K562 (cell line): ENCODE results near the gene MRPL41. TPM values are rescaled to one million over a fixed set of nuclear protein-coding genes. Genes with fewer than 3 reads are reported as not detected.
"Not testable (repeated sequence)": the region's sequence is repeated elsewhere in the genome, so short reads cannot be mapped to it uniquely, and the experiment has no call there.

ENCODE experiments used
- ATAC-seq: fragments of 200-7000 bp; cut with Tn5 transposase; 3 replicates; pipeline ENCODE4 v1.9.1; 2020; ENCODE audit warnings: moderate library complexity
- BruUV-seq: library from RNA; stranded (reverse); fragments of 400-500 nt; replicated peaks from 2 replicates; lab custom pipeline; 2021; lab: Mats Ljungman, UMichigan
- CTCF ChIA-PET: fragments of 300-600 bp; formaldehyde crosslinking; extraction: SDS; loops from one replicate; lab custom pipeline; 2021; ENCODE audit warnings: low intra/inter-chr PET ratio; lab: Yijun Ruan, JAX
- POLR2A ChIA-PET: fragments of 300-600, 350-650 bp; sonication (Branson Sonifier 250); formaldehyde crosslinking; extraction: SDS; loops from one replicate; lab custom pipeline; 2021; ENCODE audit warnings: antibody characterized with exemption, inconsistent platforms; lab: Yijun Ruan, JAX
- DNase-seq, 4 experiments: peaks; one replicate each; pipeline versions ENCODE4 v3.0.0 to v3.0.0-alpha.2; 2011 to 2018; ENCODE audit warnings: low spot score in 3 of 4, mixed read lengths in 3 of 4; ENCODE audit errors: extremely low read depth in 1 of 4
- FAIRE-seq: peaks from 2 replicates; lab custom pipeline; 2011; peaks lifted over from hg19 to GRCh38; lab: Jason Lieb, UNC
- H2AFZ ChIP-seq: 2 replicates; pipeline ENCODE4 v1.6.0; 2011; ENCODE audit warnings: low read depth, low read length, control low read depth, inconsistent platforms
- H3K27ac ChIP-seq: fragments of 200-600 bp; 3 replicates; pipeline ENCODE4 v1.8.0; 2011; ENCODE audit warnings: low read depth, mild to moderate bottlenecking, control low read depth, inconsistent platforms, low read length, moderate library complexity, mixed read lengths; ENCODE audit errors: extremely low read depth
- H3K27me3 ChIP-seq, 2 experiments: fragments of 300-600 bp in 1 of 2; 2 replicates in 1 of 2; 3 replicates in 1 of 2; pipeline versions ENCODE4 v1.6.0 to v1.8.0; 2011; ENCODE audit warnings: inconsistent platforms in 2 of 2, low read length in 2 of 2, mild to moderate bottlenecking in 1 of 2, mixed read lengths in 1 of 2, moderate library complexity in 1 of 2; ENCODE audit not compliant: control insufficient read depth in 2 of 2, insufficient read depth in 2 of 2
- H3K36me3 ChIP-seq: fragments of 300-600 bp; 3 replicates; pipeline ENCODE4 v1.8.0; 2011; ENCODE audit warnings: mild to moderate bottlenecking, low read length, inconsistent platforms; ENCODE audit not compliant: control insufficient read depth, insufficient read depth
- H3K4me1 ChIP-seq, 2 experiments: fragments of 200-600 bp in 1 of 2; replicated peaks in 1 of 2; 2 replicates in 1 of 2; 3 replicates in 1 of 2; pipeline versions ENCODE4 v1.5.1 to v1.8.0; 2011; ENCODE audit warnings: inconsistent platforms in 2 of 2, low read length in 2 of 2, mild to moderate bottlenecking in 1 of 2, mixed read lengths in 1 of 2, moderate library complexity in 1 of 2; ENCODE audit not compliant: control insufficient read depth in 2 of 2, insufficient read depth in 2 of 2
- H3K4me2 ChIP-seq: 2 replicates; pipeline ENCODE4 v1.6.1; 2011; ENCODE audit warnings: low read length, control low read depth, inconsistent platforms, mixed read lengths; ENCODE audit not compliant: insufficient read depth
- H3K4me3 ChIP-seq: fragments of 200-600 bp; sonication (generic), shearing (Covaris generic); 2 replicates; pipeline ENCODE4 v1.5.1; 2016; ENCODE audit warnings: control low read depth, inconsistent platforms
- H3K79me2 ChIP-seq: fragments of 200-600 bp; 3 replicates; pipeline ENCODE4 v1.8.0; 2011; ENCODE audit warnings: low read length, inconsistent platforms; ENCODE audit not compliant: control insufficient read depth, insufficient read depth
- H3K9ac ChIP-seq, 2 experiments: 2 replicates each; pipeline versions ENCODE4 v1.6.0 to v1.6.1; 2011; ENCODE audit warnings: low read depth in 2 of 2, low read length in 2 of 2, control low read depth in 1 of 2, inconsistent platforms in 1 of 2, mild to moderate bottlenecking in 1 of 2, mixed read lengths in 1 of 2; ENCODE audit not compliant: insufficient read depth in 1 of 2
- H3K9me1 ChIP-seq: one replicate; pipeline ENCODE4 v1.6.0; 2011; ENCODE audit warnings: inconsistent platforms, mild to moderate bottlenecking, low read length, moderate library complexity; ENCODE audit not compliant: control insufficient read depth, insufficient read depth
- H3K9me3 ChIP-seq: replicated peaks from 2 replicates; pipeline ENCODE4 v1.5.1; 2011; ENCODE audit warnings: low read depth, low read length, inconsistent platforms; ENCODE audit not compliant: control insufficient read depth, insufficient read depth
- H4K20me1 ChIP-seq: replicated peaks from 2 replicates; pipeline ENCODE4 v1.6.1; 2011; ENCODE audit warnings: low read length, inconsistent platforms, mixed read lengths; ENCODE audit not compliant: control insufficient read depth, insufficient read depth
- ZNF740 ChIP-seq, 3 experiments: fragments of 200-800 bp in 1 of 3; sonication (Bioruptor generic) in 1 of 3; sonication (generic) in 1 of 3; formaldehyde crosslinking in 1 of 3; IDR thresholded peaks; 2 replicates each; pipeline versions ENCODE4 v1.6.1 to v1.8.0; 2016 to 2022; ENCODE audit warnings: mild to moderate bottlenecking in 2 of 3, missing compliant biosample characterization in 2 of 3, missing genetic modification characterization in 2 of 3, missing genetic modification reagents in 1 of 3
- WGBS: fragments of 100-300 bp; shearing (Covaris generic); methylation state at CpG from one replicate; pipeline ENCODE4 v1.1.6; 2016; ENCODE audit warnings: low coverage, mixed read lengths; ENCODE audit not compliant: insufficient coverage; ENCODE audit errors: missing lambda C conversion rate; 5-methylcytosine and 5-hydroxymethylcytosine counted together
- in situ Hi-C: fragments of 300-500 bp; cut with MboI; formaldehyde crosslinking; loops from 4 replicates; pipeline ENCODE4 v1.15.0; 2018; ENCODE audit warnings: inconsistent platforms, mixed read lengths
- intact Hi-C: fragments of 100-400 bp; cut with micrococcal nuclease; formaldehyde crosslinking; loops from 2 replicates; pipeline ENCODE4 v1.14.2; 2022
- polyA plus RNA-seq, 8 experiments: library from polyadenylated mRNA; depleted of rRNA in 4 of 8; stranded (reverse) in 5 of 8; unstranded in 3 of 8; fragments of >200 nt; fragmentation: Nextera tagmentation in 2 of 8; fragmentation: Illumina TruSeq in 1 of 8; extraction: Ambion mirVana in 2 of 8; extraction: Trizol in 1 of 8; gene quantifications; 2 replicates each; pipeline versions ENCODE4 v1.2.1 to v1.2.3, GENCODE V29; 2011 to 2014; ENCODE audit warnings: inconsistent platforms in 1 of 8, missing spikeins in 1 of 8
- total RNA-seq, 7 experiments: library from RNA; depleted of rRNA in 6 of 7; stranded (reverse); fragments of >200 nt in 6 of 7; fragmentation: Illumina TruSeq in 2 of 7; extraction: Trizol in 2 of 7; gene quantifications; 2 replicates each; pipeline versions ENCODE4 v1.2.1 to v1.2.3, GENCODE V29; 2011 to 2021; ENCODE audit warnings: low replicate concordance in 1 of 7

The MRPL41 gene
- total and polyA plus RNA-seq, 9 of the 15 experiments (the other 6 are each of a cell fraction or from before 2014, with no cell fraction given), result 2.6 to 259 (median 21.6) TPM

- POLR2A ChIA-PET, result interaction anchor here (1.5 kb wide), 1 partner anchor 16 kb away, joined by 6 read pairs; no protein-coding TSS in a partner anchor
- H3K9ac ChIP-seq, result peak overlapping the region; percentile 64 to 94; a peak in 3 of 4 replicates
- in situ Hi-C loops; H4K20me1 ChIP-seq; H3K27me3 ChIP-seq; FAIRE-seq; H3K9me3 ChIP-seq; ATAC-seq; H3K9me1 ChIP-seq; DNase-seq; BruUV-seq; CTCF ChIA-PET; TF ChIP-seq ZNF740 (CRISPR knock-in tag; IDR thresholded peaks at IDR 0.05): not testable (repeated sequence)
- peak overlapping the region; percentile 56 for H3K4me3 ChIP-seq
- WGBS, result no CpG with 5 or more reads among the region's 17 CpGs
- peak overlapping the region; percentile 76 for H2AFZ ChIP-seq
- H3K4me2 ChIP-seq, result peak overlapping the region; percentile 61
- peak in 1 of 2 experiments; percentile 71; a peak in 2 of 4 replicates for TF ChIP-seq ZNF740 (tag; IDR thresholded peaks at IDR 0.05)
- H3K27ac ChIP-seq, result peak overlapping the region; percentile 67; the same call in 2 of the 3 replicates
- intact Hi-C loops, result loop anchor here (10.0 kb wide), 1 partner anchor 124 kb away; no protein-coding TSS in a partner anchor
- H3K79me2 ChIP-seq, result peaks cover 18% of the 10 kb centered on the region
- peaks cover 2 to 36% of the 10 kb centered on the region in 2 experiments; a peak in 4 of 5 replicates for H3K4me1 ChIP-seq
- peaks cover 33% of the 10 kb centered on the region for H3K36me3 ChIP-seq
These were observed 768 bp upstream of the MRPL41 start for GRCh38 chr9:137550958-137551263.
